A549 (cell line): ENCODE results near the gene TMEM190. TPM values are rescaled to one million over a fixed set of nuclear protein-coding genes. Genes with fewer than 3 reads are reported as not detected.

ENCODE experiments used
- ATAC-seq, 2 experiments: fragments of 200-7000 bp in 1 of 2; fragments of >200 bp in 1 of 2; cut with Nextera tagmentation in 1 of 2; cut with Tn5 transposase in 1 of 2; 3 replicates each; pipeline versions ENCODE4 v1.8.0 to v1.9.1; 2018 to 2020; ENCODE audit warnings: mild to moderate bottlenecking in 1 of 2, moderate library complexity in 1 of 2
- CTCF ChIA-PET: fragments of 300-600 bp; sonication (Branson Sonifier 250); formaldehyde crosslinking; extraction: SDS; loops from one replicate; lab custom pipeline; 2021; ENCODE audit warnings: antibody characterized with exemption, inconsistent platforms; lab: Yijun Ruan, JAX
- POLR2A ChIA-PET: fragments of 350-600 bp; formaldehyde crosslinking; extraction: SDS; loops from one replicate; lab custom pipeline; 2021; ENCODE audit warnings: antibody characterized with exemption, inconsistent platforms; lab: Yijun Ruan, JAX
- DNase-seq, 2 experiments: peaks; one replicate each; pipeline versions ENCODE4 v3.0.0 to v3.0.0-alpha.2; 2011 to 2016; ENCODE audit warnings: low read depth in 1 of 2, low spot score in 1 of 2
- FAIRE-seq: peaks from 2 replicates; lab custom pipeline; 2011; peaks lifted over from hg19 to GRCh38; lab: Jason Lieb, UNC
- H3K27ac ChIP-seq, 2 experiments: fragments of >200 bp; sonication (Bioruptor Twin); formaldehyde crosslinking; 3 replicates each; pipeline ENCODE4 v1.5.1; 2016 to 2017
- H3K4me1 ChIP-seq: fragments of >200 bp; sonication (Bioruptor Twin); formaldehyde crosslinking; 3 replicates; pipeline ENCODE4 v1.6.1; 2016
- H3K4me2 ChIP-seq: fragments of >200 bp; sonication (Bioruptor Twin); formaldehyde crosslinking; 3 replicates; pipeline ENCODE4 v1.6.1; 2016
- H3K4me3 ChIP-seq: fragments of >200 bp; sonication (Bioruptor Twin); formaldehyde crosslinking; 3 replicates; pipeline ENCODE4 v1.5.1; 2016
- H3K9me3 ChIP-seq: fragments of >200 bp; sonication (Bioruptor Twin); formaldehyde crosslinking; 3 replicates; pipeline ENCODE4 v1.6.1; 2016
- BHLHE40 ChIP-seq: IDR thresholded peaks from 2 replicates; pipeline ENCODE4 v1.6.1; 2012; ENCODE audit warnings: low read depth, low read length, inconsistent platforms
- CBX8 ChIP-seq: fragments of 200-600 bp; sonication (generic); IDR thresholded peaks from 2 replicates; pipeline ENCODE4 v1.6.1; 2016
- CHD2 ChIP-seq: fragments of 150-350 bp; IDR thresholded peaks from 2 replicates; pipeline ENCODE4 v1.6.1; 2014; ENCODE audit warnings: low read length; ENCODE audit not compliant: partially characterized antibody
- CHD4 ChIP-seq: fragments of 200-600 bp; sonication (generic); IDR thresholded peaks from 2 replicates; pipeline ENCODE4 v1.6.1; 2016; ENCODE audit warnings: antibody characterized with exemption, mild to moderate bottlenecking, borderline replicate concordance
- EHMT2 ChIP-seq: fragments of 200-600 bp; sonication (generic); IDR thresholded peaks from 2 replicates; pipeline ENCODE4 v1.6.1; 2016; ENCODE audit warnings: antibody characterized with exemption, low read depth, mild to moderate bottlenecking, moderate library complexity
- EP300 ChIP-seq, 2 experiments: fragments of >200 bp; sonication (Bioruptor Twin); formaldehyde crosslinking; IDR thresholded peaks; 2 replicates in 1 of 2; 3 replicates in 1 of 2; pipeline ENCODE4 v1.6.1; 2016 to 2017
- ESRRA ChIP-seq: fragments of 150-350 bp; IDR thresholded peaks from 2 replicates; pipeline ENCODE4 v1.6.1; 2014; ENCODE audit warnings: mild to moderate bottlenecking, low read length, borderline replicate concordance
- FOSB ChIP-seq: fragments of 250-450 bp; sonication (Bioruptor Pico); IDR thresholded peaks from 2 replicates; pipeline ENCODE4 v1.5.0; 2020; ENCODE audit warnings: mild to moderate bottlenecking, moderate library complexity
- FOXS1 ChIP-seq: fragments of 250-450 bp; sonication (Bioruptor Pico); IDR thresholded peaks from 2 replicates; pipeline ENCODE4 v1.5.0; 2020; ENCODE audit warnings: mild to moderate bottlenecking, moderate library complexity
- GATA3 ChIP-seq: IDR thresholded peaks from 2 replicates; pipeline ENCODE4 v1.6.1; 2012; ENCODE audit warnings: borderline replicate concordance
- HOXB13 ChIP-seq: fragments of 250-450 bp; sonication (Bioruptor Pico); IDR thresholded peaks from 2 replicates; pipeline ENCODE4 v1.5.0; 2020; ENCODE audit warnings: low read depth, mild to moderate bottlenecking, moderate library complexity
- HOXB5 ChIP-seq: fragments of 250-450 bp; sonication (Bioruptor Pico); IDR thresholded peaks from 2 replicates; pipeline ENCODE4 v1.5.0; 2020; ENCODE audit warnings: mild to moderate bottlenecking, moderate library complexity
- JUN ChIP-seq, 2 experiments: fragments of >200 bp; sonication (Bioruptor Twin); formaldehyde crosslinking; IDR thresholded peaks; 2 replicates in 1 of 2; 3 replicates in 1 of 2; pipeline ENCODE4 v1.6.1; 2016 to 2017
- JUNB ChIP-seq: fragments of >200 bp; sonication (Bioruptor Twin); formaldehyde crosslinking; IDR thresholded peaks from 2 replicates; pipeline ENCODE4 v1.6.1; 2016
- KDM1A ChIP-seq: fragments of 200-600 bp; sonication (generic); IDR thresholded peaks from 2 replicates; pipeline ENCODE4 v1.6.1; 2016; ENCODE audit warnings: low read depth, mild to moderate bottlenecking
- MAFK ChIP-seq: fragments of 450-650 bp; IDR thresholded peaks from 2 replicates; pipeline ENCODE4 v1.6.1; 2014; ENCODE audit not compliant: partially characterized antibody
- MAZ ChIP-seq: fragments of 150-350 bp; IDR thresholded peaks from 2 replicates; pipeline ENCODE4 v1.6.1; 2014; ENCODE audit warnings: antibody characterized with exemption, low read depth, low read length, borderline replicate concordance
- MYC ChIP-seq: IDR thresholded peaks from 2 replicates; pipeline ENCODE4 v1.6.1; 2012; ENCODE audit warnings: mild to moderate bottlenecking, inconsistent platforms, low read length, improper control_type of control experiment, borderline replicate concordance
- NPAS2 ChIP-seq: fragments of 250-450 bp; sonication (Bioruptor Pico); IDR thresholded peaks from 2 replicates; pipeline ENCODE4 v1.8.0; 2022; ENCODE audit warnings: mild to moderate bottlenecking, moderate library complexity, borderline replicate concordance
- NR3C1 ChIP-seq: fragments of >200 bp; sonication (Bioruptor Twin); formaldehyde crosslinking; IDR thresholded peaks from 3 replicates; pipeline ENCODE4 v1.6.1; 2017
- RARB ChIP-seq: fragments of 250-450 bp; sonication (Bioruptor Pico); IDR thresholded peaks from 2 replicates; pipeline ENCODE4 v1.8.0; 2021; ENCODE audit warnings: mild to moderate bottlenecking, moderate library complexity
- RFX5 ChIP-seq: fragments of 450-650 bp; IDR thresholded peaks from 2 replicates; pipeline ENCODE4 v1.7.1; 2014; ENCODE audit warnings: antibody characterized with exemption, mild to moderate bottlenecking, moderate library complexity
- RNF2 ChIP-seq: fragments of 200-600 bp; sonication (generic); IDR thresholded peaks from 2 replicates; pipeline ENCODE4 v1.6.1; 2016; ENCODE audit warnings: low read depth, mild to moderate bottlenecking, antibody characterized with exemption, moderate library complexity, borderline replicate concordance
- SREBF2 ChIP-seq: fragments of 450-650 bp; IDR thresholded peaks from 2 replicates; pipeline ENCODE4 v1.6.1; 2014; ENCODE audit warnings: mild to moderate bottlenecking, moderate library complexity
- TP53 ChIP-seq: fragments of 250-450 bp; sonication (Bioruptor Pico); IDR thresholded peaks from 2 replicates; pipeline ENCODE4 v1.5.0; 2021; ENCODE audit warnings: mild to moderate bottlenecking, moderate library complexity
- ZNF302 ChIP-seq: fragments of 250-450 bp; sonication (Bioruptor Pico); IDR thresholded peaks from 2 replicates; pipeline ENCODE4 v1.9.0; 2021; ENCODE audit warnings: inconsistent platforms, mild to moderate bottlenecking, moderate library complexity
- ZSCAN20 ChIP-seq: fragments of 250-450 bp; sonication (Bioruptor Pico); IDR thresholded peaks from 2 replicates; pipeline ENCODE4 v1.8.0; 2022; ENCODE audit warnings: mild to moderate bottlenecking, moderate library complexity
- WGBS: methylation state at CpG from one replicate; pipeline ENCODE4 v1.1.6; 2017; ENCODE audit errors: missing lambda C conversion rate; 5-methylcytosine and 5-hydroxymethylcytosine counted together
- polyA plus RNA-seq, 4 experiments: library from polyadenylated mRNA; depleted of rRNA in 3 of 4; stranded (reverse); fragments of >200 nt; fragmentation: RNase III in 1 of 4; extraction: RNeasy Plus Mini Kit Qiagen cat#74134 plus additional on column Dnase treatment in 1 of 4; gene quantifications; 2 replicates in 3 of 4; 3 replicates in 1 of 4; pipeline ENCODE4 v1.2.3, GENCODE V29; 2011 to 2017
- TF ChIP-seq, protein P1 (sequence below): IDR thresholded peaks from 2 replicates; pipeline ENCODE4 v1.6.1; 2012
- TF ChIP-seq, protein P2 (sequence below): fragments of >200 bp; sonication (Bioruptor Twin); formaldehyde crosslinking; IDR thresholded peaks from 3 replicates; pipeline ENCODE4 v1.6.1; 2016
- TF ChIP-seq, protein P3 (sequence below): fragments of >200 bp; sonication (Bioruptor Twin); formaldehyde crosslinking; IDR thresholded peaks from 3 replicates; pipeline ENCODE4 v1.5.1; 2016
- TF ChIP-seq, protein P4 (sequence below): fragments of 250-450 bp; sonication (Bioruptor Pico); IDR thresholded peaks from 2 replicates; pipeline ENCODE4 v1.5.0; 2021; ENCODE audit warnings: mild to moderate bottlenecking, moderate library complexity, borderline replicate concordance
- TF ChIP-seq, protein P5 (sequence below): fragments of 200-600 bp; sonication (generic); IDR thresholded peaks from 2 replicates; pipeline ENCODE4 v1.6.1; 2016; ENCODE audit warnings: antibody characterized with exemption, mild to moderate bottlenecking, moderate library complexity

The TMEM190 gene
- polyA plus RNA-seq, 2 of the 4 experiments (the other 2 are of a cell fraction), result 0.58 to 1.7 TPM

DNA sequence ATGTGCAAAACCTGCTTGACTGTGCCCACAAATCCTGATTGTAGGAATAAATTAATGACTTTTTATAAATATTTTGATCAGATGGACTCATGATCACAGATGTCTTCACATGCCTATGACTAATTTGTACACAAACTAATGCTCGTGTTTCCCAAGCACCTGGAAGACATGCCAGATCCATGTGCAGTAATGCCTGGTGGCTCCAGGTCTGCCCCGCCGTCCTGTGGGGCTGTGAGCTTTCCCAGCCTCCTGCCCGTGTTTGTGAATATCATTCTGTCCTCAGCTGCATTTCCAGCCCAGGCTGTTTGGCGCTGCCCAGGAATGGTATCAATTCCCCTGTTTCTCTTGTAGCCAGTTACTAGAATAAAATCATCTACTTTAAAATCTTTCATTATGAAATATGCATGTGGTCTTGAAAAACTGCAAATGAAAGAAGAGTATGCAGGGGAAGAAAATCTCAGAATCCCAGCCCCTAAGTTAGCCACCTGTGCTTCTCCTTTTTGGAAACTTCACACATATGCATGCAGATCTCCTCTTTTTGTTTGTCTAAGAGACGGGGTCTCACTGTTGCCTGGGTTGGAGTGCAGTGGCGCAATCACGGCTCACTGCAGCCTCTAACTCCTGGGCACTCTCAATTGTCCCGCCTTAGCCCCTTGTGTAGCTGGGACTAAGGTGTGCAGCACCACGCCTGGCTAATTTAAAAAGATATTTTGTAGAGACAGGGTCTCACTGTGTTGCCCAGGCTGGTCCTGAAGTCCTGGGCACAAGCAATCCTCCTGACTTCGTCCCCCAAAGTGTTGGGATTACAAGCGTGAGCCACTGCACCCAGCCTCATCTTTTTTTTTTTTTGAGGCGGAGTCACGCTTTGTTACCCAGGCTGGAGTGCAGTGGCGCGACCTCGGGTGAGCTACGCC, 15.3 kb downstream of the TMEM190 start:
- Histone ChIP-seq H3K9me3 (no peaks in the 10 kb centered on the region), H3K4me2 (0 out of 3 replicates have a peak overlapping the region, but pooled peaks have one; percentile 4), H3K4me3 (no peak overlapping the region), H3K27ac (peak overlapping the region in 1 of 2 experiments; percentile 19; a peak in 3 of 6 replicates), H3K4me1 (peaks cover 61% of the 10 kb centered on the region)
- ATAC-seq (peak; percentile 6 to 27; a peak in 3 of 6 replicates), DNase-seq (no peak), FAIRE-seq (no peak)
- WGBS, result 80% methylated on average over 18 of the region's 18 CpGs
- CTCF ChIA-PET, result interaction anchor here (1.0 to 7.0 kb wide), 6 partner anchors 9 to 104 kb away, joined by 3 to 38 read pairs (median 4); no protein-coding TSS in a partner anchor
- POLR2A ChIA-PET, result interaction anchor here (1.2 to 6.5 kb wide), 3 partner anchors 15 to 275 kb away, joined by 4 to 55 read pairs (median 26); partner anchors contain the start of genes PPP1R12C and UBE2S
- TF ChIP-seq, protein P1, sequence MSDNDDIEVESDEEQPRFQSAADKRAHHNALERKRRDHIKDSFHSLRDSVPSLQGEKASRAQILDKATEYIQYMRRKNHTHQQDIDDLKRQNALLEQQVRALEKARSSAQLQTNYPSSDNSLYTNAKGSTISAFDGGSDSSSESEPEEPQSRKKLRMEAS, result peak; percentile 17; the same call in 1 of the 2 replicates
- TF ChIP-seq MAZ (no peak), FOSB (CRISPR knock-in tag) (no peak), JUNB (no peak), NR3C1 (no peak), ESRRA (no peak), RNF2 (no peak), RFX5 (no peak), CHD2 (no peak), GATA3 (no peak), ZSCAN20 (CRISPR knock-in tag) (no peak), CBX8 (no peak), ZNF302 (CRISPR knock-in tag) (no peak), MAFK (no peak), KDM1A (no peak), RARB (CRISPR knock-in tag) (no peak), HOXB5 (CRISPR knock-in tag) (no peak), FOXS1 (CRISPR knock-in tag) (no peak), NPAS2 (no peak), CHD4 (no peak), EHMT2 (no peak), BHLHE40 (no peak), HOXB13 (CRISPR knock-in tag) (no peak), TP53 (CRISPR knock-in tag) (no peak), SREBF2 (no peak), MYC (no peak), JUN (IDR thresholded peaks at IDR 0.05) (no peak; a peak in 1 of 5 replicates), EP300 (IDR thresholded peaks at IDR 0.05) (no peak)
- TF ChIP-seq, protein P2, sequence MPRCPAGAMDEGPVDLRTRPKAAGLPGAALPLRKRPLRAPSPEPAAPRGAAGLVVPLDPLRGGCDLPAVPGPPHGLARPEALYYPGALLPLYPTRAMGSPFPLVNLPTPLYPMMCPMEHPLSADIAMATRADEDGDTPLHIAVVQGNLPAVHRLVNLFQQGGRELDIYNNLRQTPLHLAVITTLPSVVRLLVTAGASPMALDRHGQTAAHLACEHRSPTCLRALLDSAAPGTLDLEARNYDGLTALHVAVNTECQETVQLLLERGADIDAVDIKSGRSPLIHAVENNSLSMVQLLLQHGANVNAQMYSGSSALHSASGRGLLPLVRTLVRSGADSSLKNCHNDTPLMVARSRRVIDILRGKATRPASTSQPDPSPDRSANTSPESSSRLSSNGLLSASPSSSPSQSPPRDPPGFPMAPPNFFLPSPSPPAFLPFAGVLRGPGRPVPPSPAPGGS, result 0 out of 3 replicates have a peak, but pooled peaks have one; percentile 28
- TF ChIP-seq, protein P3, sequence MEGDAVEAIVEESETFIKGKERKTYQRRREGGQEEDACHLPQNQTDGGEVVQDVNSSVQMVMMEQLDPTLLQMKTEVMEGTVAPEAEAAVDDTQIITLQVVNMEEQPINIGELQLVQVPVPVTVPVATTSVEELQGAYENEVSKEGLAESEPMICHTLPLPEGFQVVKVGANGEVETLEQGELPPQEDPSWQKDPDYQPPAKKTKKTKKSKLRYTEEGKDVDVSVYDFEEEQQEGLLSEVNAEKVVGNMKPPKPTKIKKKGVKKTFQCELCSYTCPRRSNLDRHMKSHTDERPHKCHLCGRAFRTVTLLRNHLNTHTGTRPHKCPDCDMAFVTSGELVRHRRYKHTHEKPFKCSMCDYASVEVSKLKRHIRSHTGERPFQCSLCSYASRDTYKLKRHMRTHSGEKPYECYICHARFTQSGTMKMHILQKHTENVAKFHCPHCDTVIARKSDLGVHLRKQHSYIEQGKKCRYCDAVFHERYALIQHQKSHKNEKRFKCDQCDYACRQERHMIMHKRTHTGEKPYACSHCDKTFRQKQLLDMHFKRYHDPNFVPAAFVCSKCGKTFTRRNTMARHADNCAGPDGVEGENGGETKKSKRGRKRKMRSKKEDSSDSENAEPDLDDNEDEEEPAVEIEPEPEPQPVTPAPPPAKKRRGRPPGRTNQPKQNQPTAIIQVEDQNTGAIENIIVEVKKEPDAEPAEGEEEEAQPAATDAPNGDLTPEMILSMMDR, result no peak
- TF ChIP-seq, protein P4, sequence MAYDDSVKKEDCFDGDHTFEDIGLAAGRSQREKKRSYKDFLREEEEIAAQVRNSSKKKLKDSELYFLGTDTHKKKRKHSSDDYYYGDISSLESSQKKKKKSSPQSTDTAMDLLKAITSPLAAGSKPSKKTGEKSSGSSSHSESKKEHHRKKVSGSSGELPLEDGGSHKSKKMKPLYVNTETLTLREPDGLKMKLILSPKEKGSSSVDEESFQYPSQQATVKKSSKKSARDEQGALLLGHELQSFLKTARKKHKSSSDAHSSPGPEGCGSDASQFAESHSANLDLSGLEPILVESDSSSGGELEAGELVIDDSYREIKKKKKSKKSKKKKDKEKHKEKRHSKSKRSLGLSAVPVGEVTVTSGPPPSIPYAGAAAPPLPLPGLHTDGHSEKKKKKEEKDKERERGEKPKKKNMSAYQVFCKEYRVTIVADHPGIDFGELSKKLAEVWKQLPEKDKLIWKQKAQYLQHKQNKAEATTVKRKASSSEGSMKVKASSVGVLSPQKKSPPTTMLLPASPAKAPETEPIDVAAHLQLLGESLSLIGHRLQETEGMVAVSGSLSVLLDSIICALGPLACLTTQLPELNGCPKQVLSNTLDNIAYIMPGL (CRISPR knock-in tag), result no peak
- TF ChIP-seq, protein P5, sequence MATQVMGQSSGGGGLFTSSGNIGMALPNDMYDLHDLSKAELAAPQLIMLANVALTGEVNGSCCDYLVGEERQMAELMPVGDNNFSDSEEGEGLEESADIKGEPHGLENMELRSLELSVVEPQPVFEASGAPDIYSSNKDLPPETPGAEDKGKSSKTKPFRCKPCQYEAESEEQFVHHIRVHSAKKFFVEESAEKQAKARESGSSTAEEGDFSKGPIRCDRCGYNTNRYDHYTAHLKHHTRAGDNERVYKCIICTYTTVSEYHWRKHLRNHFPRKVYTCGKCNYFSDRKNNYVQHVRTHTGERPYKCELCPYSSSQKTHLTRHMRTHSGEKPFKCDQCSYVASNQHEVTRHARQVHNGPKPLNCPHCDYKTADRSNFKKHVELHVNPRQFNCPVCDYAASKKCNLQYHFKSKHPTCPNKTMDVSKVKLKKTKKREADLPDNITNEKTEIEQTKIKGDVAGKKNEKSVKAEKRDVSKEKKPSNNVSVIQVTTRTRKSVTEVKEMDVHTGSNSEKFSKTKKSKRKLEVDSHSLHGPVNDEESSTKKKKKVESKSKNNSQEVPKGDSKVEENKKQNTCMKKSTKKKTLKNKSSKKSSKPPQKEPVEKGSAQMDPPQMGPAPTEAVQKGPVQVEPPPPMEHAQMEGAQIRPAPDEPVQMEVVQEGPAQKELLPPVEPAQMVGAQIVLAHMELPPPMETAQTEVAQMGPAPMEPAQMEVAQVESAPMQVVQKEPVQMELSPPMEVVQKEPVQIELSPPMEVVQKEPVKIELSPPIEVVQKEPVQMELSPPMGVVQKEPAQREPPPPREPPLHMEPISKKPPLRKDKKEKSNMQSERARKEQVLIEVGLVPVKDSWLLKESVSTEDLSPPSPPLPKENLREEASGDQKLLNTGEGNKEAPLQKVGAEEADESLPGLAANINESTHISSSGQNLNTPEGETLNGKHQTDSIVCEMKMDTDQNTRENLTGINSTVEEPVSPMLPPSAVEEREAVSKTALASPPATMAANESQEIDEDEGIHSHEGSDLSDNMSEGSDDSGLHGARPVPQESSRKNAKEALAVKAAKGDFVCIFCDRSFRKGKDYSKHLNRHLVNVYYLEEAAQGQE, result no peak
